OCI-LY3 (cell line): ENCODE measurements around the gene HSD17B2.

ENCODE experiments used
- H2AFZ ChIP-seq: fragments of 200-600, 300-600 bp; shearing (Covaris generic); 2 replicates; pipeline ENCODE4 v1.6.0; 2014; ENCODE audit warnings: antibody characterized with exemption, low read depth, low read length
- H3K27ac ChIP-seq: fragments of 200-600, 300-600 bp; sonication (generic); 2 replicates; pipeline ENCODE4 v1.5.1; 2014; ENCODE audit warnings: mild to moderate bottlenecking, low read length, moderate library complexity, mixed read lengths
- H3K27me3 ChIP-seq: fragments of 200-600, 300-600 bp; sonication (generic); 2 replicates; pipeline ENCODE4 v1.6.1; 2014; ENCODE audit warnings: low read depth, low read length, mixed read lengths
- H3K36me3 ChIP-seq: fragments of 200-600, 300-600 bp; sonication (generic); replicated peaks from 2 replicates; pipeline ENCODE3; 2014; ENCODE audit warnings: low read depth, low read length, mixed read lengths
- H3K4me1 ChIP-seq: fragments of 300-600, 200-600 bp; sonication (generic); 2 replicates; pipeline ENCODE4 v1.6.1; 2014; ENCODE audit warnings: low read length, mixed read lengths
- H3K4me2 ChIP-seq: fragments of 200-600, 300-600 bp; sonication (generic); 2 replicates; pipeline ENCODE4 v1.6.1; 2014; ENCODE audit warnings: low read length, mixed read lengths
- H3K4me3 ChIP-seq: fragments of 300-600, 200-600 bp; sonication (generic); 2 replicates; pipeline ENCODE4 v1.5.1; 2014; ENCODE audit warnings: antibody characterized with exemption, mild to moderate bottlenecking, low read length, moderate library complexity
- H3K79me2 ChIP-seq: fragments of 300-600, 200-600 bp; shearing (Covaris generic); 2 replicates; pipeline ENCODE4 v1.6.1; 2014; ENCODE audit warnings: mild to moderate bottlenecking, low read length, mixed read lengths
- H3K9ac ChIP-seq: fragments of 300-600, 200-600 bp; shearing (Covaris generic); 2 replicates; pipeline ENCODE4 v1.6.0; 2014; ENCODE audit warnings: mild to moderate bottlenecking, low read length, moderate library complexity
- H3K9me3 ChIP-seq: fragments of 200-600, 300-600 bp; shearing (Covaris generic); 2 replicates; pipeline ENCODE4 v1.6.1; 2014; ENCODE audit warnings: low read length, mixed read lengths; ENCODE audit not compliant: insufficient read depth
- H4K20me1 ChIP-seq: fragments of 200-600, 300-600 bp; sonication (generic); 2 replicates; pipeline ENCODE4 v1.6.1; 2016; ENCODE audit warnings: low read length, mixed read lengths; ENCODE audit not compliant: insufficient read depth
- CTCF ChIP-seq: fragments of 200-600, 300-600 bp; sonication (generic); IDR thresholded peaks from 2 replicates; pipeline ENCODE4 v1.5.1; 2014; ENCODE audit warnings: antibody characterized with exemption, low read length, low read depth
- EZH2phosphoT487 ChIP-seq: fragments of 200-600 bp; shearing (Covaris generic); IDR thresholded peaks from 2 replicates; pipeline ENCODE4 v1.6.1; 2018; ENCODE audit warnings: antibody characterized with exemption, mixed run types, low read depth

Gene HSD17B2

GRCh38 chr16:82133798-82134197 lies 98.7 kb downstream of the HSD17B2 start:
- no peak overlapping the region for H2AFZ ChIP-seq
- H4K20me1 ChIP-seq: no peaks in the 10 kb centered on the region
- TF ChIP-seq CTCF (no peak), EZH2phosphoT487 (no peak)
- H3K79me2 ChIP-seq: no peaks in the 10 kb centered on the region
- no peak overlapping the region for H3K27ac ChIP-seq
- H3K36me3 ChIP-seq: peaks cover 3% of the 10 kb centered on the region
- H3K9me3 ChIP-seq: no peaks in the 10 kb centered on the region
- H3K4me3 ChIP-seq: no peak overlapping the region
- no peak overlapping the region for H3K4me2 ChIP-seq
- no peaks in the 10 kb centered on the region for H3K4me1 ChIP-seq
- no peak overlapping the region for H3K9ac ChIP-seq
- no peaks in the 10 kb centered on the region for H3K27me3 ChIP-seq

GRCh38 chr16:82134846-82135245 lies 99.8 kb downstream of the HSD17B2 start:
- H3K4me1 ChIP-seq: no peaks in the 10 kb centered on the region
- no peaks in the 10 kb centered on the region for H3K27me3 ChIP-seq
- H3K27ac ChIP-seq: no peak overlapping the region
- H3K4me3 ChIP-seq: no peak overlapping the region
- no peak overlapping the region for H3K4me2 ChIP-seq
- no peak overlapping the region for H2AFZ ChIP-seq
- H3K36me3 ChIP-seq: peaks cover 3% of the 10 kb centered on the region
- no peaks in the 10 kb centered on the region for H4K20me1 ChIP-seq
- H3K9ac ChIP-seq: no peak overlapping the region
- no peaks in the 10 kb centered on the region for H3K9me3 ChIP-seq
- TF ChIP-seq CTCF: no peak
- no peak for TF ChIP-seq EZH2phosphoT487
- no peaks in the 10 kb centered on the region for H3K79me2 ChIP-seq

GRCh38 chr16:82135844-82136243 lies 100.8 kb downstream of the HSD17B2 start:
- no peaks in the 10 kb centered on the region for H3K9me3 ChIP-seq
- peaks cover 3% of the 10 kb centered on the region for H3K36me3 ChIP-seq
- no peak overlapping the region for H3K27ac ChIP-seq
- H3K4me1 ChIP-seq: no peaks in the 10 kb centered on the region
- no peak overlapping the region for H3K9ac ChIP-seq
- TF ChIP-seq EZH2phosphoT487 (no peak), CTCF (no peak)
- no peak overlapping the region for H2AFZ ChIP-seq
- H4K20me1 ChIP-seq: no peaks in the 10 kb centered on the region
- no peak overlapping the region for H3K4me3 ChIP-seq
- no peak overlapping the region for H3K4me2 ChIP-seq
- no peaks in the 10 kb centered on the region for H3K79me2 ChIP-seq
- no peaks in the 10 kb centered on the region for H3K27me3 ChIP-seq

GRCh38 chr16:82136956-82137821 lies 102.1 kb downstream of the HSD17B2 start:
- Histone ChIP-seq H3K4me2 (no peak overlapping the region), H3K79me2 (no peaks in the 10 kb centered on the region), H3K4me3 (no peak overlapping the region), H3K36me3 (peaks cover 3% of the 10 kb centered on the region), H3K4me1 (no peaks in the 10 kb centered on the region), H3K9me3 (no peaks in the 10 kb centered on the region), H4K20me1 (no peaks in the 10 kb centered on the region), H3K27me3 (no peaks in the 10 kb centered on the region), H3K9ac (no peak overlapping the region), H3K27ac (no peak overlapping the region), H2AFZ (no peak overlapping the region)
- TF ChIP-seq EZH2phosphoT487: no peak
- no peak for TF ChIP-seq CTCF
